HEK293 (cell line): Measurements from ENCODE around the gene APOB.

Source experiments
- CTCF ChIA-PET: fragments of 350-600 bp; formaldehyde crosslinking; extraction: SDS; loops from one replicate; lab custom pipeline; 2021; ENCODE audit warnings: antibody characterized with exemption; lab: Yijun Ruan, JAX
- POLR2A ChIA-PET: fragments of 300-600 bp; formaldehyde crosslinking; extraction: SDS; loops from one replicate; lab custom pipeline; 2020; ENCODE audit warnings: antibody characterized with exemption, inconsistent platforms; lab: Yijun Ruan, JAX
- H3K27ac ChIP-seq: fragments of 200-500 bp; sonication (Bioruptor generic); 2 replicates; pipeline ENCODE4 v1.5.1; 2014; ENCODE audit warnings: low read depth, low read length, control low read depth, inconsistent platforms; ENCODE audit errors: extremely low read depth
- H3K36me3 ChIP-seq, 2 experiments: fragments of 200-500 bp in 1 of 2; sonication (Bioruptor generic) in 1 of 2; 1 replicate in 1 of 2; 2 replicates in 1 of 2; pipeline ENCODE4 v1.5.1; 2014 to 2017; ENCODE audit warnings: inconsistent platforms in 2 of 2, low read length in 2 of 2; ENCODE audit not compliant: control insufficient read depth in 2 of 2, insufficient read depth in 1 of 2
- H3K4me1 ChIP-seq: fragments of 200-500 bp; sonication (Bioruptor generic); 2 replicates; pipeline ENCODE4 v1.5.1; 2014; ENCODE audit warnings: mild to moderate bottlenecking, low read length, inconsistent platforms; ENCODE audit not compliant: control insufficient read depth, insufficient read depth
- H3K4me3 ChIP-seq: 2 replicates; pipeline ENCODE4 v1.5.1; 2011; ENCODE audit warnings: low read depth, mild to moderate bottlenecking, control low read depth, low read length, moderate library complexity
- H3K9me3 ChIP-seq: fragments of 200-500 bp; sonication (Bioruptor generic); 2 replicates; pipeline ENCODE4 v1.5.1; 2014; ENCODE audit warnings: low read depth, low read length, inconsistent platforms; ENCODE audit not compliant: control insufficient read depth, insufficient read depth
- ATF2 ChIP-seq: fragments of 450-650 bp; formaldehyde crosslinking; IDR thresholded peaks from 2 replicates; pipeline ENCODE4 v1.5.1; 2016; ENCODE audit warnings: missing biosample characterization, missing genetic modification characterization, low read depth
- BCL11A ChIP-seq: fragments of 450-650 bp; formaldehyde crosslinking; IDR thresholded peaks from 2 replicates; pipeline ENCODE4 v1.5.1; 2016; ENCODE audit warnings: low read depth, missing biosample characterization, missing genetic modification characterization
- PBX3 ChIP-seq: sonication (generic); formaldehyde crosslinking; IDR thresholded peaks from 2 replicates; pipeline ENCODE4 v1.8.1; 2022; ENCODE audit warnings: mild to moderate bottlenecking, moderate library complexity, missing genetic modification reagents
- PRDM10 ChIP-seq: fragments of 450-650 bp; formaldehyde crosslinking; IDR thresholded peaks from 2 replicates; pipeline ENCODE4 v1.5.1; 2016; ENCODE audit warnings: missing biosample characterization, missing genetic modification characterization
- ZBTB10 ChIP-seq: fragments of 450-650 bp; formaldehyde crosslinking; IDR thresholded peaks from 2 replicates; pipeline ENCODE4 v1.5.1; 2016; ENCODE audit warnings: missing biosample characterization, missing genetic modification characterization
- ZBTB11 ChIP-seq: fragments of 450-650 bp; formaldehyde crosslinking; conservative IDR thresholded peaks from 2 replicates; pipeline ENCODE4 v1.5.1; 2016; ENCODE audit warnings: low read depth, missing biosample characterization, missing genetic modification characterization
- ZNF292 ChIP-seq: fragments of 450-650 bp; formaldehyde crosslinking; IDR thresholded peaks from 2 replicates; pipeline ENCODE4 v1.5.1; 2016; ENCODE audit warnings: low read depth, missing biosample characterization, missing genetic modification characterization, borderline replicate concordance
- ZNF311 ChIP-seq: fragments of 450-650 bp; formaldehyde crosslinking; IDR thresholded peaks from 2 replicates; pipeline ENCODE4 v1.5.1; 2017; ENCODE audit warnings: missing biosample characterization, missing genetic modification characterization, borderline replicate concordance
- ZNF324 ChIP-seq: fragments of 450-650 bp; formaldehyde crosslinking; IDR thresholded peaks from 2 replicates; pipeline ENCODE4 v1.5.1; 2016; ENCODE audit warnings: missing biosample characterization, missing genetic modification characterization
- ZNF510 ChIP-seq: fragments of 450-650 bp; formaldehyde crosslinking; IDR thresholded peaks from 2 replicates; pipeline ENCODE4 v1.5.1; 2018; ENCODE audit warnings: mild to moderate bottlenecking, missing genetic modification characterization, missing biosample characterization; ENCODE audit not compliant: insufficient replicate concordance
- ZNF514 ChIP-seq: fragments of 450-650 bp; formaldehyde crosslinking; IDR thresholded peaks from 2 replicates; pipeline ENCODE4 v1.5.1; 2016; ENCODE audit warnings: missing biosample characterization, missing genetic modification characterization
- ZNF549 ChIP-seq: fragments of 450-650 bp; IDR thresholded peaks from 2 replicates; pipeline ENCODE4 v1.5.1; 2018; ENCODE audit warnings: missing biosample characterization, missing genetic modification characterization, mild to moderate bottlenecking, inconsistent platforms, moderate library complexity
- ZNF670 ChIP-seq: fragments of 450-650 bp; formaldehyde crosslinking; IDR thresholded peaks from 2 replicates; pipeline ENCODE4 v1.5.1; 2016; ENCODE audit warnings: missing biosample characterization, missing genetic modification characterization, low read depth
- ZNF777 ChIP-seq: fragments of 450-650 bp; formaldehyde crosslinking; IDR thresholded peaks from 2 replicates; pipeline ENCODE4 v1.5.1; 2017; ENCODE audit warnings: missing biosample characterization, missing genetic modification characterization, borderline replicate concordance
- ZNF843 ChIP-seq: fragments of 450-650 bp; formaldehyde crosslinking; IDR thresholded peaks from 2 replicates; pipeline ENCODE4 v1.5.1; 2016; ENCODE audit warnings: missing biosample characterization, missing genetic modification characterization

The APOB gene

GRCh38 chr2:20970068-20970467 lies 73.8 kb downstream of the APOB start:
- H3K27ac ChIP-seq = no peak overlapping the region
- ChIA-PET CTCF (interaction anchor here (2.7 kb wide), 1 partner anchor 309 kb away, joined by 14 read pairs; no protein-coding TSS in a partner anchor), POLR2A (no interaction called here)
- H3K4me1 ChIP-seq = no peaks in the 10 kb centered on the region
- no peak for TF ChIP-seq ZNF510 (tag by site-specific recombination)
- TF ChIP-seq ATF2 = no peak
- TF ChIP-seq ZNF292 (tag by site-specific recombination) = no peak
- TF ChIP-seq ZNF549 (tag by site-specific recombination) = no peak
- no peak for TF ChIP-seq ZNF777 (tag by site-specific recombination)
- no peak for TF ChIP-seq ZNF670 (tag by site-specific recombination)
- TF ChIP-seq ZNF843 (tag by site-specific recombination) = no peak
- TF ChIP-seq ZBTB10 (tag by site-specific recombination) = no peak
- no peak for TF ChIP-seq PBX3 (CRISPR knock-in tag)
- no peak for TF ChIP-seq ZNF514 (tag by site-specific recombination)
- H3K36me3 ChIP-seq = no peaks in the 10 kb centered on the region
- no peaks in the 10 kb centered on the region for H3K9me3 ChIP-seq
- H3K4me3 ChIP-seq = no peak overlapping the region

- Histone ChIP-seq H3K27ac (no peak overlapping the region), H3K9me3 (no peaks in the 10 kb centered on the region), H3K36me3 (no peaks in the 10 kb centered on the region), H3K4me3 (no peak overlapping the region), H3K4me1 (no peaks in the 10 kb centered on the region)
- CTCF ChIA-PET = interaction anchor here (9.0 kb wide), 1 partner anchor 304 kb away, joined by 147 read pairs; no protein-coding TSS in a partner anchor
- TF ChIP-seq ZBTB11 = no peak
- TF ChIP-seq BCL11A (tag by site-specific recombination) = no peak
- no peak for TF ChIP-seq ZNF311 (tag by site-specific recombination)
- no peak for TF ChIP-seq ZNF324 (tag by site-specific recombination)
- no peak for TF ChIP-seq PRDM10 (tag by site-specific recombination)
- POLR2A ChIA-PET = no interaction called here
Observed at GRCh38 chr2:20966061-20966595, 77.7 kb downstream of the APOB start.
